WTC11 (cell line): ENCODE data around the gene PDCD1LG2. TPM values are rescaled to one million over a fixed set of nuclear protein-coding genes. Genes with fewer than 3 reads are reported as not detected.

Source experiments
- ATAC-seq: fragments of 200-7000 bp; cut with Tn5 transposase; 2 replicates; pipeline ENCODE4 v1.10.0; 2021; ENCODE audit warnings: mild to moderate bottlenecking, moderate library complexity
- CTCF ChIA-PET: fragments of 300-600 bp; sonication (Branson Sonifier 250); formaldehyde crosslinking; loops from one replicate; lab custom pipeline; 2021; ENCODE audit warnings: antibody characterized with exemption; lab: Charles Lee
- POLR2A ChIA-PET: fragments of 350-600 bp; sonication (Branson Sonifier 250); formaldehyde crosslinking; loops from one replicate; lab custom pipeline; 2021; ENCODE audit warnings: antibody characterized with exemption; lab: Charles Lee
- DNase-seq: peaks from one replicate; pipeline ENCODE4 v3.0.0; 2021; ENCODE audit warnings: low spot score
- H3K27ac Mint-ChIP-seq: 2 replicates; pipeline ENCODE4 v1.8.0; 2021; ENCODE audit warnings: mixed read lengths
- H3K27me3 Mint-ChIP-seq: 2 replicates; pipeline ENCODE4 v1.8.0; 2021; ENCODE audit warnings: low read depth, mild to moderate bottlenecking, moderate library complexity, mixed read lengths
- H3K36me3 Mint-ChIP-seq: 2 replicates; pipeline ENCODE4 v1.8.0; 2021; ENCODE audit warnings: mixed read lengths
- H3K4me1 Mint-ChIP-seq: 2 replicates; pipeline ENCODE4 v1.8.0; 2022; ENCODE audit warnings: mixed read lengths
- H3K4me3 Mint-ChIP-seq: 2 replicates; pipeline ENCODE4 v1.8.0; 2021; ENCODE audit warnings: mild to moderate bottlenecking, moderate library complexity, mixed read lengths
- H3K9me3 Mint-ChIP-seq: 2 replicates; pipeline ENCODE4 v1.8.0; 2021; ENCODE audit warnings: mixed read lengths
- ATF1 ChIP-seq: sonication (generic); formaldehyde crosslinking; IDR thresholded peaks from 2 replicates; pipeline ENCODE4 v1.8.1; 2023; ENCODE audit warnings: mild to moderate bottlenecking, moderate library complexity, missing genetic modification reagents
- CREB1 ChIP-seq: sonication (generic); formaldehyde crosslinking; IDR thresholded peaks from 2 replicates; pipeline ENCODE4 v1.8.0; 2023; ENCODE audit warnings: mild to moderate bottlenecking, missing genetic modification reagents
- E2F1 ChIP-seq: sonication (generic); formaldehyde crosslinking; IDR thresholded peaks from 2 replicates; pipeline ENCODE4 v1.8.0; 2022; ENCODE audit warnings: mild to moderate bottlenecking, missing genetic modification reagents
- E2F4 ChIP-seq: sonication (generic); formaldehyde crosslinking; IDR thresholded peaks from 2 replicates; pipeline ENCODE4 v1.8.1; 2022; ENCODE audit warnings: low read depth, mild to moderate bottlenecking, moderate library complexity, missing genetic modification reagents, borderline replicate concordance
- E2F5 ChIP-seq: sonication (generic); formaldehyde crosslinking; IDR thresholded peaks from 2 replicates; pipeline ENCODE4 v1.8.1; 2022; ENCODE audit warnings: mild to moderate bottlenecking, moderate library complexity, missing genetic modification reagents
- ERG ChIP-seq: fragments of 250-450 bp; sonication (Bioruptor Pico); IDR thresholded peaks from 2 replicates; pipeline ENCODE4 v1.8.0; 2021; ENCODE audit warnings: mild to moderate bottlenecking
- FOXK1 ChIP-seq: sonication (generic); formaldehyde crosslinking; IDR thresholded peaks from 2 replicates; pipeline ENCODE4 v1.8.0; 2022; ENCODE audit warnings: mild to moderate bottlenecking, moderate library complexity, missing genetic modification reagents
- FOXP4 ChIP-seq: sonication (generic); formaldehyde crosslinking; IDR thresholded peaks from 2 replicates; pipeline ENCODE4 v1.8.0; 2022; ENCODE audit warnings: mild to moderate bottlenecking, missing genetic modification reagents
- GRHL2 ChIP-seq: fragments of 250-450 bp; sonication (Bioruptor Pico); IDR thresholded peaks from 2 replicates; pipeline ENCODE4 v1.8.0; 2022; ENCODE audit warnings: mild to moderate bottlenecking, moderate library complexity; ENCODE audit not compliant: insufficient replicate concordance, severe bottlenecking
- HMGA2 ChIP-seq: fragments of 250-450 bp; sonication (Bioruptor Pico); IDR thresholded peaks from 2 replicates; pipeline ENCODE4 v1.4.0; 2021; ENCODE audit warnings: mild to moderate bottlenecking, moderate library complexity
- HMGXB4 ChIP-seq: sonication (generic); formaldehyde crosslinking; IDR thresholded peaks from 2 replicates; pipeline ENCODE4 v1.8.1; 2023; ENCODE audit warnings: mild to moderate bottlenecking, moderate library complexity, missing genetic modification reagents
- IRF2 ChIP-seq: sonication (generic); formaldehyde crosslinking; IDR thresholded peaks from 2 replicates; pipeline ENCODE4 v1.8.0; 2022; ENCODE audit warnings: low read depth, missing genetic modification reagents, borderline replicate concordance
- JUN ChIP-seq: sonication (generic); formaldehyde crosslinking; IDR thresholded peaks from 2 replicates; pipeline ENCODE4 v1.8.0; 2023; ENCODE audit warnings: mild to moderate bottlenecking, missing genetic modification reagents
- MLX ChIP-seq: sonication (generic); formaldehyde crosslinking; IDR thresholded peaks from 2 replicates; pipeline ENCODE4 v1.8.1; 2023; ENCODE audit warnings: mild to moderate bottlenecking, missing genetic modification reagents, moderate library complexity
- NR1H2 ChIP-seq: sonication (generic); formaldehyde crosslinking; IDR thresholded peaks from 2 replicates; pipeline ENCODE4 v1.9.0; 2021; ENCODE audit warnings: mild to moderate bottlenecking, moderate library complexity, missing genetic modification reagents
- PRDM15 ChIP-seq: sonication (generic); formaldehyde crosslinking; IDR thresholded peaks from 2 replicates; pipeline ENCODE4 v1.8.0; 2022; ENCODE audit warnings: missing genetic modification reagents
- PREB ChIP-seq: sonication (generic); formaldehyde crosslinking; IDR thresholded peaks from 2 replicates; pipeline ENCODE4 v1.8.1; 2022; ENCODE audit warnings: mild to moderate bottlenecking, missing genetic modification reagents, moderate library complexity, borderline replicate concordance
- SMAD4 ChIP-seq: sonication (generic); formaldehyde crosslinking; IDR thresholded peaks from 2 replicates; pipeline ENCODE4 v1.8.0; 2022; ENCODE audit warnings: mild to moderate bottlenecking, missing genetic modification reagents
- ZBTB21 ChIP-seq: sonication (generic); formaldehyde crosslinking; IDR thresholded peaks from 2 replicates; pipeline ENCODE4 v1.8.1; 2023; ENCODE audit warnings: mild to moderate bottlenecking, missing genetic modification reagents, borderline replicate concordance
- total RNA-seq: library from RNA; stranded (reverse); gene quantifications from 3 replicates; pipeline ENCODE4 v1.2.3, GENCODE V29; 2021

The PDCD1LG2 gene
- total RNA-seq, 1 experiment from 2014 or later: not detected

- Mint-ChIP-seq H3K9me3 (peaks cover 26% of the 10 kb centered on the region), H3K4me3 (no peak overlapping the region), H3K27me3 (no peaks in the 10 kb centered on the region), H3K36me3 (peaks cover 2% of the 10 kb centered on the region; the same call in 1 of the 2 replicates), H3K27ac (no peak overlapping the region), H3K4me1 (peaks cover 5% of the 10 kb centered on the region; the same call in 1 of the 2 replicates)
- ATAC-seq (no peak), DNase-seq (no peak)
- ChIA-PET CTCF (no interaction called here), POLR2A (no interaction called here)
- TF ChIP-seq E2F4 (CRISPR knock-in tag): no peak
- TF ChIP-seq ATF1 (CRISPR knock-in tag): no peak
- TF ChIP-seq ZBTB21 (CRISPR knock-in tag): no peak
- TF ChIP-seq MLX (CRISPR knock-in tag): no peak
- no peak for TF ChIP-seq JUN
- TF ChIP-seq SMAD4 (CRISPR knock-in tag): no peak
- TF ChIP-seq E2F5 (CRISPR knock-in tag): no peak
- no peak for TF ChIP-seq NR1H2 (CRISPR knock-in tag)
- TF ChIP-seq HMGA2 (CRISPR knock-in tag): no peak
These were observed 68.4 kb downstream of the PDCD1LG2 start for GRCh38 chr9:5578698-5579085.

GRCh38 chr9:5579881-5580280 lies 69.5 kb downstream of the PDCD1LG2 start:
- H3K4me1 Mint-ChIP-seq: peaks cover 5% of the 10 kb centered on the region; the same call in 1 of the 2 replicates
- POLR2A ChIA-PET: no interaction called here
- CTCF ChIA-PET: no interaction called here
- H3K27me3 Mint-ChIP-seq: no peaks in the 10 kb centered on the region
- H3K4me3 Mint-ChIP-seq: no peak overlapping the region
- H3K27ac Mint-ChIP-seq: no peak overlapping the region
- peaks cover 23% of the 10 kb centered on the region for H3K9me3 Mint-ChIP-seq
- ATAC-seq (no peak), DNase-seq (no peak)
- H3K36me3 Mint-ChIP-seq: peaks cover 2% of the 10 kb centered on the region; the same call in 1 of the 2 replicates
- no peak for TF ChIP-seq ERG (CRISPR knock-in tag)
- TF ChIP-seq FOXK1 (CRISPR knock-in tag): no peak
- TF ChIP-seq PRDM15 (CRISPR knock-in tag): no peak
- TF ChIP-seq GRHL2: no peak
- no peak for TF ChIP-seq HMGXB4 (CRISPR knock-in tag)
- TF ChIP-seq PREB: no peak
- TF ChIP-seq CREB1 (CRISPR knock-in tag): no peak
- no peak for TF ChIP-seq E2F1 (CRISPR knock-in tag)
- no peak for TF ChIP-seq IRF2 (CRISPR knock-in tag)
- TF ChIP-seq FOXP4 (CRISPR knock-in tag): no peak
